Measurements from ENCODE around the gene TFCP2. TPM values are rescaled to one million over a fixed set of nuclear protein-coding genes. Genes with fewer than 3 reads are reported as not detected.

TFCP2 gene
- total RNA-seq, 2 experiments from 2014 or later = 27.4 to 27.9 TPM

DNA sequence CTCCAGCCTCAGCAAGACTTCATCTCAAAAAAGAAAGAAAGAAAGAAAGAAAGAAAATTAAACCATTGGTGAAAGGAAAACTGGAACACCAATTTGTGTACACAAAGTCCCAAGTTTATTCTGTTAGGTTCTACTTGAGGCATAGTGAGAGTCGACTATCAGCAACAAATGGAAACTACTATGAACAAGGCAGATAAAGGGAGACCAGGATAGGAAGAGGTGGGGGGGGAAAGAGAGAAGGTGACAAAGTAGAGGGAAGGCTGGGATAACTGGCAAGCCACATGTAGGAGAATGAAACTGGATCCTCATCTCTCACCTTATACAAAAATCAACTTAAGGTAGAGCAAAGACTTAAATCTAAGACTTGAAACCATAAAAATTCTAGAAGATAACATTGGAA is 25.6 kb downstream of the TFCP2 start:
- Mint-ChIP-seq H3K27ac (no peak overlapping the region), H3K36me3 (ENCODE audit: low read depth) (peaks cover 7% of the 10 kb centered on the region), H3K4me1 (ENCODE audit: low read depth) (peaks cover 15% of the 10 kb centered on the region), H3K27me3 (no peaks in the 10 kb centered on the region), H3K9me3 (no peaks in the 10 kb centered on the region), H3K4me3 (no peak overlapping the region)
- ChIA-PET POLR2A (no interaction called here), CTCF (interaction anchor here (1.2 kb wide), 1 partner anchor 15 kb away, joined by 3 read pairs; no protein-coding TSS in a partner anchor)
- TF ChIP-seq, protein P1, sequence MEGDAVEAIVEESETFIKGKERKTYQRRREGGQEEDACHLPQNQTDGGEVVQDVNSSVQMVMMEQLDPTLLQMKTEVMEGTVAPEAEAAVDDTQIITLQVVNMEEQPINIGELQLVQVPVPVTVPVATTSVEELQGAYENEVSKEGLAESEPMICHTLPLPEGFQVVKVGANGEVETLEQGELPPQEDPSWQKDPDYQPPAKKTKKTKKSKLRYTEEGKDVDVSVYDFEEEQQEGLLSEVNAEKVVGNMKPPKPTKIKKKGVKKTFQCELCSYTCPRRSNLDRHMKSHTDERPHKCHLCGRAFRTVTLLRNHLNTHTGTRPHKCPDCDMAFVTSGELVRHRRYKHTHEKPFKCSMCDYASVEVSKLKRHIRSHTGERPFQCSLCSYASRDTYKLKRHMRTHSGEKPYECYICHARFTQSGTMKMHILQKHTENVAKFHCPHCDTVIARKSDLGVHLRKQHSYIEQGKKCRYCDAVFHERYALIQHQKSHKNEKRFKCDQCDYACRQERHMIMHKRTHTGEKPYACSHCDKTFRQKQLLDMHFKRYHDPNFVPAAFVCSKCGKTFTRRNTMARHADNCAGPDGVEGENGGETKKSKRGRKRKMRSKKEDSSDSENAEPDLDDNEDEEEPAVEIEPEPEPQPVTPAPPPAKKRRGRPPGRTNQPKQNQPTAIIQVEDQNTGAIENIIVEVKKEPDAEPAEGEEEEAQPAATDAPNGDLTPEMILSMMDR (IDR thresholded peaks at IDR 0.05) = no peak
- DNase-seq (no peak), ATAC-seq (no peak)
- intact Hi-C loops (cut with micrococcal nuclease) = no loop called here

DNA sequence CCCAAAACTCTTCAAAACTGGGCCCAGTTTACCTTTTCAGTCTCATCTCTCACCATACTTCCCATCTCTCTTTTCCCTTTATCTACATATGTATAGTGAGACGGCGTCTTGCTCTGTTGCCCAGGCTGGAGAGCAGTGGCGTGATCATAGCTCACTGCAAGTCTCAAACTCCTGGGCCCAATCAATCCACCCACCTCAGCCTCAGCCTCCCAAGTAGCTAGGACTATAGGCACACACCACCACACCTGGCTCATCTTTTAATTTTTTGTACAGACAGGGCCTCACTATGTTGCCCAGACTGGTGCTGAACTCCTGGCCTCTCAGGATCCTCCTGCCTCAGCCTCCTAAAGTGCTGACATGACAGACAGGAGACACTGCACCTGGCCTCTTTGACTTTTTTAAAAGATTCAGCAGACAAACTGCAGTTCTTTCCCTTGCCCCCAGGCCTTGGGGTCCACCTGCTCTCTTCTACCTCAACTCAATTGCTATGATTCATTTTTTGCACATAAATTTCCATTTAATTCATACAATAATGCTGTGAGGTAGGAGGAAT is 33.6 kb downstream of the TFCP2 start:
- DNase-seq (no peak), ATAC-seq (no peak)
- TF ChIP-seq, protein P1 (IDR thresholded peaks at IDR 0.05) = no peak
- Mint-ChIP-seq H3K4me1 (ENCODE audit: low read depth) (no peaks in the 10 kb centered on the region), H3K9me3 (no peaks in the 10 kb centered on the region), H3K36me3 (ENCODE audit: low read depth) (peaks cover 5% of the 10 kb centered on the region), H3K27ac (no peak overlapping the region), H3K4me3 (no peak overlapping the region), H3K27me3 (no peaks in the 10 kb centered on the region)
- ChIA-PET CTCF (interaction anchor here (1.5 kb wide), 1 partner anchor 202 kb away, joined by 5 read pairs; no protein-coding TSS in a partner anchor), POLR2A (no interaction called here)
- intact Hi-C loops (cut with micrococcal nuclease) = no loop called here

DNA sequence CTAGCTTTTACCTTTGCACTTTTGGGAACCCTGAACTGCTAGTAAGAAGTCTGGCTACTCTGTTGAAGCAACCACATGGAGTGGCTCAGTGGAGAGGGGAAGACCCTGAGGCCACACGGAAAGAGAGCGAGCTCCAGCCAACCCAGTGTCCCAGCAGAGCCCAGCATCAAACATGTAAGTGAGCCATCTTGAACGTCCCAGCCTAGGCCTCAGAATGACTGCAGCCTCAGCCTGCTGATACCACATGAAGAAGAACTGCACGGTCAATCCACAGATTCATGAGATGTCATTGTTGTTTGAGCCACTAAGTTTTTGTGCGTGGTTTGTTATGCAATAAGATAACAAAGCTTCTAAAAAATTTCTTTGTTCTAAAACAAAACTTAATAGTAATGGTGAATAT is 40.2 kb downstream of the TFCP2 start:
- intact Hi-C loops (cut with micrococcal nuclease) = no loop called here
- TF ChIP-seq, protein P1 (IDR thresholded peaks at IDR 0.05) = no peak
- Mint-ChIP-seq H3K9me3 (no peaks in the 10 kb centered on the region), H3K4me1 (ENCODE audit: low read depth) (peaks cover 9% of the 10 kb centered on the region), H3K27ac (no peak overlapping the region), H3K36me3 (ENCODE audit: low read depth) (peaks cover 6% of the 10 kb centered on the region), H3K27me3 (no peaks in the 10 kb centered on the region), H3K4me3 (no peak overlapping the region)
- ATAC-seq (no peak), DNase-seq (no peak)
- ChIA-PET POLR2A (interaction anchor here (1.1 kb wide), 1 partner anchor 8 kb away, joined by 3 read pairs; no protein-coding TSS in a partner anchor), CTCF (interaction anchor here (1.0 kb wide), 1 partner anchor 14 kb away, joined by 3 read pairs; no protein-coding TSS in a partner anchor)

DNA sequence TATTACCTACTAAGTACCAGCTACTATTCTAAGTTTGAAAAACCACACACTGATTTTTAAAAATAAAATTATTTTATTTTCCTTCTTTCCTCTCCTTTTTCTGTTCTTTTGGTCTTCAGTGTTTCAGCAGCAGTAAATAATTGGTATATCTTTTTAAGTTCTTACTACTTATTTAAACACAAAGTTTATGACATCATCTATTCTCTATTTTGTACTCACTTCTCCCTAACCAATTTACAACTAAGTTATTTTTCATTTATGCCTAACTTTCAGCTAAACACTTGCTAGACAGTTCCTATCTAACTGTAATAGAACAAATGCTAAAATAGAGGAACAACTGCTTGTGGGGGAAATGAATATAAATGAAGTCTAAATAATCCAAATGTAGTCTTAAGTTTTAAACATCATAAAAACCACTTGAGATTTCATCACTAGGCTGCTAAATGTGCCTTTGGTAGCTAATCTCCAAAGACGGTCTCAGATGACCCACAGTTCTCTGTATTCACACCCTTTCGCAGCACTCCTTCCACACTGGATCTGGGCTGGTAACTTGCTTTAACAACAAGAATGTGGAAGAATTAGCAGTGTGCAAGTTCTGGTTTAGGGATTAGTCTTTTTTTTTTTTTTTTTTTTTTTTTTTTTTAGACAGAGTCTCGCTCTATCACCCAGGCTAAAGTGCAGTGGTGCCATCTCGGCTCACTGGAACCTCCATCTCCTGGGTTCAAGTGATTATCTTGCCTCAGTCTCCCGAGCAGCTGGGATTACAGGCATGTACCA is 41.0 kb downstream of the TFCP2 start:
- no peak overlapping the region for H3K4me3 Mint-ChIP-seq
- H3K27ac Mint-ChIP-seq = no peak overlapping the region
- no peaks in the 10 kb centered on the region for H3K27me3 Mint-ChIP-seq
- intact Hi-C loops (cut with micrococcal nuclease) = no loop called here
- TF ChIP-seq, protein P1 (IDR thresholded peaks at IDR 0.05) = no peak
- DNase-seq = no peak
- H3K4me1 Mint-ChIP-seq (ENCODE audit: low read depth) = peaks cover 9% of the 10 kb centered on the region
- no peaks in the 10 kb centered on the region for H3K9me3 Mint-ChIP-seq
- H3K36me3 Mint-ChIP-seq (ENCODE audit: low read depth) = peaks cover 6% of the 10 kb centered on the region
- CTCF ChIA-PET = interaction anchor here (1.0 kb wide), 1 partner anchor 15 kb away, joined by 3 read pairs; no protein-coding TSS in a partner anchor
- POLR2A ChIA-PET = interaction anchor here (0.6 to 1.1 kb wide), 2 partner anchors 9 to 36 kb away, joined by 3 read pairs; no protein-coding TSS in a partner anchor
- no peak for ATAC-seq

DNA sequence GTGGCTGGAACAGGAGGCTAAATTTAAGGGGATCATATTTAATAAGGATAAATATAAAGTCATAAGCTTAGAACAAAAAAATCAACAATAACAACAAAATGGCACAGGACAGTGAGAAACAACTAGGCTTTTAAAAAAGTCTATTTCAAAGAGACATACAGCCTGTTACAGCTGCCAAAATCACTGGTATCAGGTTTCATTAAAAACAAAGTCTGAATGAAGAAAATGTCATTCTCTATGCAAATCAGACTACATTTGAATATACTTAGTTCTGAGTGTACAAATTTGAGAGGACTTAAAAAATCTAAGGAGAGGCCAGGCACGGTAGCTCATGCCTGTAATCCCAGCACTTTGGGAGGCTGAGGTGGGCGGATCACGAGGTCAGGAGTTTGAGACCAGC is 44.0 kb downstream of the TFCP2 start:
- peaks cover 7% of the 10 kb centered on the region for H3K4me1 Mint-ChIP-seq (ENCODE audit: low read depth)
- ATAC-seq = no peak
- H3K27me3 Mint-ChIP-seq = no peaks in the 10 kb centered on the region
- ChIA-PET POLR2A (interaction anchor here (0.7 kb wide), 1 partner anchor 48 kb away, joined by 3 read pairs; no protein-coding TSS in a partner anchor), CTCF (interaction anchor here (1.0 kb wide), 1 partner anchor 124 kb away, joined by 3 read pairs; no protein-coding TSS in a partner anchor)
- peaks cover 16% of the 10 kb centered on the region for H3K36me3 Mint-ChIP-seq (ENCODE audit: low read depth)
- intact Hi-C loops (cut with micrococcal nuclease) = no loop called here
- no peak for DNase-seq
- no peak overlapping the region for H3K27ac Mint-ChIP-seq
- H3K9me3 Mint-ChIP-seq = no peaks in the 10 kb centered on the region
- TF ChIP-seq, protein P1 (IDR thresholded peaks at IDR 0.05) = no peak
- H3K4me3 Mint-ChIP-seq = no peak overlapping the region

Data from activated CD8-positive, alpha-beta T cell treated with anti-CD3 and anti-CD28 coated beads for 36 hours (primary cell).